HG03354 (cell line): ENCODE results near the gene OR51I1.

Experiments
- ATAC-seq: cut with Tn5 transposase; IDR thresholded peaks from one replicate; pipeline ENCODE4 v1.9.1; 2021; ENCODE audit warnings: mild to moderate bottlenecking; ENCODE audit not compliant: unreplicated experiment, poor library complexity, severe bottlenecking

Gene OR51I1

DNA sequence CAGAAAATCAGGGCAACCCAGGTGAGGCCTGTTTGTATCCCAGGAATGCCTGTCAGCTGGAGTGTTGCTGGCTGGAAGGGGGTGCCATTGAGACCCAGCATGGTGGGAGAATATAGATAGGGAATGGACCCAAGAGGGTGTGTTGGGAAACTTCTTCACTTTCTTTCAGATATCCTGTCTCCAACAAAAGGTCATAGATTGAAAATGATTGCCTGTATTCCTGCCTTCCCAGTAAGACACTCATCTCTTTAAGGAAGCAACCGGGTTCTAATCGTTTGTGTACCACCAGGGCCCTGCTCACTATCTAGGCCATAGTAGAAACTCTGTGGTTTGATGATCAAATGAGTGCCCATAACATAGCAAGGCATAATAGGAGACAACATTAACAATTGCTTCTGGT is at the start of gene OR51I1:
Gene OR51I1, minus strand, starts transcription at position 101 of the 400 bp plus-strand sequence. Its CDS starts 0 bp downstream, at position 101.
- no peak for ATAC-seq

- ATAC-seq: no peak
Measured at GRCh38 chr11:5489576-5490357, 48.5 kb upstream of the OR51I1 start.

DNA sequence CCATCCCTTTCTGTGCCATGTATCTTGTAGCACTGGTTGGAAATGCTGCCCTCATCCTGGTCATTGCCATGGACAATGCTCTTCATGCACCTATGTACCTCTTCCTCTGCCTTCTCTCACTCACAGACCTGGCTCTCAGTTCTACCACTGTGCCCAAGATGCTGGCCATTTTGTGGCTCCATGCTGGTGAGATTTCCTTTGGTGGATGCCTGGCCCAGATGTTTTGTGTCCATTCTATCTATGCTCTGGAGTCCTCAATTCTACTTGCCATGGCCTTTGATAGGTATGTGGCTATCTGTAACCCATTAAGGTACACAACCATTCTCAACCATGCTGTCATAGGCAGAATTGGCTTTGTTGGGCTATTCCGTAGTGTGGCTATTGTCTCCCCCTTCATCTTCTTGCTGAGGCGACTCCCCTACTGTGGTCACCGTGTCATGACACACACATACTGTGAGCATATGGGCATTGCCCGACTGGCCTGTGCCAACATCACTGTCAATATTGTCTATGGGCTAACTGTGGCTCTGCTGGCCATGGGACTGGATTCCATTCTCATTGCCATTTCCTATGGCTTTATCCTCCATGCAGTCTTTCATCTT is 47.6 kb upstream of the OR51I1 start:
- no peak for ATAC-seq

GRCh38 chr11:5488385-5488784 is 47.1 kb upstream of the OR51I1 start, which contains the start of gene OR52D1:
OR52D1 (plus strand) TSS chr11:5488685; CDS start chr11:5488707, 22 bp downstream.
- no peak for ATAC-seq

DNA sequence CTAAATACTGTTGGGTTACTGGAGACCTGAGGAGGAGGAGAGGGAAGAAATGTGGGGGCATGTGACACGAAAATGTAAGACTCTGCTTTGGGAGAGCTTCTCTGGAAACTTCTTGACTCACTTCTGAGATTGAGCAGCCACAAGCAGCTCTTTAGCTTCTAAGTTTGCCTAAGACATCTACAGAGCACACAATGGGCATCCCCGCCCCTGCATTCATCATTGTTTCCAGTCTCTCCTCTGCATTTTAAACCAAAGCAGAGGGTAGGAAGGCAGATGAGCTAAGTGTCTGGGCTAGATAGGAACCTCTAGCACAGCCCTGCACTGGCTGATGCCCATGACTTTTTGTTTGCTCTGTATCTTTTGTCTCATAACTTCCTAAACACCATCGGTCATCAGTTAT is 45.1 kb upstream of the OR51I1 start:
- ATAC-seq: no peak

- ATAC-seq: no peak
Measured at GRCh38 chr11:5486003-5486402, 44.7 kb upstream of the OR51I1 start.

DNA sequence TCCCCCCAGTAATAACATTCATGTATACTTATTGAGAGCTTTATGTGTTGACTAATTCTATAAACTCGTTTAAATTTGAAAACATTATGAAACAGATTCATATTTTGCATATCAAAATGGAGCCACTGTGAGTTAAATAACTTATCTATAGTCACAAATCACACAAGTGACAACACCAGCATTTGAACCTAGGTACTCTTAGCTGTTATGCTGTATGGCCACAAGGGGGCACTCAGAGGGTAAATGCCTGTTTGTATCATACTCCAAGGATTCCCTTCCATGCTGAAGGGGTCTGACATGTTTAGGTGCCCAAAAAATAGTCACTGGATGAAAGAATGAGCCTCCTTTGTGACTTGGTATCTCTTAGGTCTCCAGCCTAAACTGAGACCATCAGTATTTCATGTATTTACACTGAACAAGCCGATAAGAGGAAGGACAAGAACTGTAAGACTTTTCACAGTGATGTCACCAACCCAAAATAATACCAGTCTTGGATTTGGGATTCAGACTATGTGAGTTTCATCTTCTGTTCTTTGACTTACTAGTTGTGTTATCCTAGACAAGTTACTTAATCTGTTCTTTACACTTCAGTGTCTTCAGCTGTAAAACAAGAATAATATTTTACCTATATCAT is 35.0 kb upstream of the OR51I1 start:
- ATAC-seq: peak; percentile 83

DNA sequence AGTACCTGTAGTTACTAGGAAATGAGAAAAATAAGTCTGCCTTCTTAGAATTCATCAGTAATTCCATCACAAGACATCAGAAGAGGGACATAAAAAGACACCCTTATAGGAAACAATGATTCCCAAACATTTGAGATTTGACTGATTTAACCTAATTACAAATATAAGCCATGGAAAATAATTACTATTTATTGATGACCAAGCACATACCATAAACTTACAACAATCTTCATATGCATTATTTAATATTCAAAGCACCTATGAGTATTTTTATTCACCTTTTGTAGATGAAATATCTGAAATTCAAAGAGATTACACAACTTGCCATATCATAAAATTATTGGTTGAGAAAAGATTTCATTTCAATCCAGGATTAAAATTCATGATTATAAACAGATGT is 32.6 kb upstream of the OR51I1 start:
- no peak for ATAC-seq

- no peak for ATAC-seq
Measured at GRCh38 chr11:5467527-5467926, 26.2 kb upstream of the OR51I1 start.

- ATAC-seq: no peak
Measured at GRCh38 chr11:5460983-5461621, 19.8 kb upstream of the OR51I1 start.

- ATAC-seq: no peak
Measured at GRCh38 chr11:5449432-5449831, 8.1 kb upstream of the OR51I1 start.

GRCh38 chr11:5449023-5449422 is 7.7 kb upstream of the OR51I1 start, which contains the start of gene OR51I2:
OR51I2 (plus strand) TSS chr11:5449323; CDS start chr11:5453489, 4,166 bp downstream.
- ATAC-seq: no peak

DNA sequence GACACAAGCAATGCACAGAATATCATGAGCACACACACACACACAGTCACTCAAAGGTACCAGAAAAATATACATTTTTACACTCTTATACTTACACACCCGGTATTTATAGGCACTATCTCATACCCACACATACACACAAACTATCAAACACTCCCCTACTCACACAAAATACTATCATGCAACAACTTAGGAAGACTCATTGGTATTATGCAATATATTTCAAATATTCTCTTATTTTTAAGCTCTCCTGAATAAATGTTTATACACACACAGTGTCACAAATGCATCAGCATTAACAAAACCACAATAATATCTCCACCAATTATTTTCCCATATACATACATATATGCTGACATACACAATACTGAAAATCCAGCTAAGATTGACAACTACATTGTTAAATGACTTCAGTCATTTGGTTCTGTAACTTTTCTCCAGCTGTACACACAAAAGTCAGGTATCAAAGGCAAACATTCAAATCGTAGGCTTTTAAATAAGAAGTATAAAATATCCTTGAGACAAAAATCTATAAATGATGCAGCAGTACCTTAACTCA is 2.6 kb upstream of the OR51I1 start:
- ATAC-seq: no peak

DNA sequence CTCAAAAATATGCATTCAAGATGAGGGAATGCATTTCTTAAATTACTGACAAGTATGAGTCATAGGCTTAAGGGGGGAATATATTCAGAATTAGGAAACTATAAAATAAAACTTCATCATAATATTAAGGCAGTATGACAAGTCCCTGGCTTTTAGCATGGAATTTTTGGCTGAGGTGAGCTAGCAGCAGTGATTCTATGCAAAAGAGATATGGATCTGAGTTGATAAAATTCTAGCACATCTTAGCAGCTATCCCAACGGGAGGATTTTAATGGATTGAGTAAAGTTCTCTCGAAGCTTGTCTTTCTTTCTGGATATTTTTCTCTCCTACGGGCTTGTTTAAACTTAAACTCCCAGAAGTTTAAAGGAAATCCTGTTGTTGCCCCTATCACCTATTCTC is 18.2 kb downstream of the OR51I1 start:
- ATAC-seq: no peak

- no peak for ATAC-seq
Measured at GRCh38 chr11:5421811-5422210, 19.5 kb downstream of the OR51I1 start, which contains the start of gene OR51Q1. OR51Q1 (plus strand) TSS chr11:5422111; CDS start chr11:5422201, 90 bp downstream.

DNA sequence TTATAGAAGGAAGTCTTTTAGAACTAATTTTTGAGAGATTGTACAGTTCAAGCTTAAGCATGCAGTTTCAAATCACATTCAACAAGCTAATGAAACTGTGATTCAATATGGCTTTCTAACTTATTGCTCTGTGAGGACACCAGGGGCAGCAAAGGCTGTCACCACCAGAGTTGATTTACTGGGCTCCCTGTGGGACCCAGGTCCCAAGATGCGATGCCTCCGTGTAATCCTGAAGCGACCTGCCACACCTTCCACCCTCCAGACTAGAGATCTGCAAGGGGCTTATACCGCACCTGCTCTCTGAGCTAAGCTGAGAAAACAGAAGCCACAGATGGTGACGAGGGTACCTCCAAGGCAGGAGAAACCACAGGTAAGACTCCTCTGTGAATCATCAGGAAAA is 20.3 kb downstream of the OR51I1 start:
- ATAC-seq: no peak

- no peak for ATAC-seq
Measured at GRCh38 chr11:5405173-5405572, 36.1 kb downstream of the OR51I1 start.

DNA sequence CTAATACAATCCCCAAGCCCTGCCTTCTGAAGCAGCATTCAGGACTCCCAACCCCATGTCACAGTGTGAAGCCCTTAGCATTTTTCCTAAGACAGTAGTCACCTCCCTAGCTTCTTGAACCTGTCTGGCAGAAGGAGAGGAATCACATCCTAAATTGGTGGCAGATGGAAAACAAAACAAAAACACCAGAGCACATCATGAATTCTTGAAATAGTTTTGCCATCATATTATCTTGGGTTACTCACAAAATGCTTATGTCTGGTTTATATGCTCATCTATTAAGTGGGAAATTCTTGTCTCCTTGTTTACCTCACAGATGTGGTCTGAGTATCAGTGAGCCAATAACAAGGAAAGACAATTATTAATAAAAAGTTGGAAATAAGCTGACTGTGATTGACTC is 42.4 kb downstream of the OR51I1 start:
- no peak for ATAC-seq

DNA sequence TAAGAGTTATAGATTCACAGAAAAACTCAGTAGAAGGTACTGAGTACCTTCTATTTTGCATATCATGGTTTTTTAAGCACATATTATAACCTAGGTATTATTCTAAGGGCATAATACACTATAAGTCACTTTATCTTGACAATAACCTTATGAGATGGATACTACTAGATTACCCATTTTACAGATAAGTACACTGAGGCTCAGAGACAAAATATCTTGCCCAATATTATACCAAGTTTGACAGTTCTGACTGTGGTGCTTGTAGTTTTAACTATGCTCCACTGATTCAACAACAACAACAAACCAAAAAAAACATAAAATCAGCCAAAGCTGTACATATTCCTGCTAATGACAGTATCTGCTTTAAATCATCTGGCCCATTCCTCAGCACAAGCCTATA is 47.2 kb downstream of the OR51I1 start:
- ATAC-seq: no peak
